NCI-H2081 (cell line): ENCODE data around the gene PNPLA5.

Source experiments
- DNase-seq, 2 experiments: peaks; one replicate each; lab custom pipeline; 2025; lab: John Stamatoyannopoulos, UW

PNPLA5 gene

GRCh38 chr22:43854786-43855271 lies 37.0 kb downstream of the PNPLA5 start:
- no peak for DNase-seq

GRCh38 chr22:43854121-43854785 lies 37.6 kb downstream of the PNPLA5 start:
- DNase-seq, result no peak

GRCh38 chr22:43853328-43853931 lies 38.4 kb downstream of the PNPLA5 start:
- DNase-seq, result no peak

GRCh38 chr22:43852573-43853327 lies 39.1 kb downstream of the PNPLA5 start:
- DNase-seq, result no peak

- DNase-seq, result no peak
Observed at GRCh38 chr22:43851979-43852307, 39.9 kb downstream of the PNPLA5 start.

GRCh38 chr22:43851058-43851978 lies 40.5 kb downstream of the PNPLA5 start:
- no peak for DNase-seq

GRCh38 chr22:43850529-43850928 lies 41.3 kb downstream of the PNPLA5 start:
- DNase-seq, result no peak

GRCh38 chr22:43849731-43850130 lies 42.1 kb downstream of the PNPLA5 start:
- no peak for DNase-seq

- peak; percentile 34 to 69 for DNase-seq
Observed at GRCh38 chr22:43848366-43849171, 43.2 kb downstream of the PNPLA5 start.

- no peak for DNase-seq
Observed at GRCh38 chr22:43847376-43848289, 44.2 kb downstream of the PNPLA5 start.

GRCh38 chr22:43846966-43847365 lies 44.8 kb downstream of the PNPLA5 start:
- DNase-seq, result no peak

GRCh38 chr22:43845981-43846380 lies 45.8 kb downstream of the PNPLA5 start:
- DNase-seq, result no peak

- DNase-seq, result no peak
Observed at GRCh38 chr22:43844560-43845545, 47.0 kb downstream of the PNPLA5 start.

- DNase-seq, result no peak
Observed at GRCh38 chr22:43843783-43844530, 47.9 kb downstream of the PNPLA5 start.

GRCh38 chr22:43841742-43842141 lies 50.1 kb downstream of the PNPLA5 start:
- DNase-seq, result no peak

- DNase-seq, result no peak
Observed at GRCh38 chr22:43840851-43841250, 51.0 kb downstream of the PNPLA5 start.

GRCh38 chr22:43840431-43840830 lies 51.4 kb downstream of the PNPLA5 start:
- no peak for DNase-seq

GRCh38 chr22:43839781-43840180 lies 52.0 kb downstream of the PNPLA5 start:
- DNase-seq, result no peak
